Mesenchymal stem cell (in vitro differentiated cells and primary cell): ENCODE results near the gene C1orf167.

ENCODE experiments used
- DNase-seq: peaks from one replicate; pipeline ENCODE4 v3.0.0-alpha.2; 2013
- H2AFZ ChIP-seq: one replicate; pipeline ENCODE4 v1.6.1; 2013; ENCODE audit warnings: low read depth, mild to moderate bottlenecking, control low read depth, inconsistent platforms, low read length, moderate library complexity
- H2AK5ac ChIP-seq: 2 replicates; pipeline ENCODE4 v1.6.1; 2013; ENCODE audit warnings: low read length, moderate library complexity, mild to moderate bottlenecking, inconsistent platforms; ENCODE audit not compliant: severe bottlenecking
- H2BK120ac ChIP-seq: one replicate; pipeline ENCODE4 v1.6.1; 2013; ENCODE audit warnings: low read depth, mild to moderate bottlenecking, inconsistent platforms, low read length, moderate library complexity
- H2BK12ac ChIP-seq, 2 experiments: one replicate each; pipeline ENCODE4 v1.6.1; 2013; ENCODE audit warnings: inconsistent platforms in 2 of 2, low read length in 2 of 2, mild to moderate bottlenecking in 2 of 2, moderate library complexity in 2 of 2, control low read depth in 1 of 2
- H2BK15ac ChIP-seq: one replicate; pipeline ENCODE4 v1.6.1; 2013; ENCODE audit warnings: mild to moderate bottlenecking, low read depth, inconsistent platforms; ENCODE audit not compliant: poor library complexity, severe bottlenecking
- H2BK5ac ChIP-seq: 2 replicates; pipeline ENCODE4 v1.6.1; 2013; ENCODE audit warnings: low read depth, mild to moderate bottlenecking, low read length, control low read depth, inconsistent platforms; ENCODE audit not compliant: poor library complexity, severe bottlenecking
- H3K14ac ChIP-seq, 2 experiments: one replicate each; pipeline ENCODE4 v1.6.1; 2013; ENCODE audit warnings: inconsistent platforms in 2 of 2, low read length in 2 of 2, control low read depth in 1 of 2, mild to moderate bottlenecking in 1 of 2, moderate library complexity in 1 of 2
- H3K18ac ChIP-seq, 2 experiments: one replicate each; pipeline ENCODE4 v1.6.1; 2013; ENCODE audit warnings: inconsistent platforms in 2 of 2, low read length in 2 of 2, control low read depth in 1 of 2, low read depth in 1 of 2, mild to moderate bottlenecking in 1 of 2
- H3K23ac ChIP-seq, 2 experiments: one replicate each; pipeline ENCODE4 v1.6.1; 2013; ENCODE audit warnings: inconsistent platforms in 2 of 2, low read length in 2 of 2, mild to moderate bottlenecking in 2 of 2, moderate library complexity in 2 of 2, control low read depth in 1 of 2
- H3K27ac ChIP-seq: 2 replicates; pipeline ENCODE4 v1.5.1; 2013; ENCODE audit warnings: mild to moderate bottlenecking, moderate library complexity, low read length, control low read depth, inconsistent platforms; ENCODE audit not compliant: poor library complexity, severe bottlenecking
- H3K27me3 ChIP-seq, 2 experiments: 2 replicates each; pipeline versions ENCODE4 v1.6.1 to v1.7.0; 2013; ENCODE audit warnings: low read length in 2 of 2, mild to moderate bottlenecking in 2 of 2, moderate library complexity in 2 of 2, control low read depth in 1 of 2, inconsistent platforms in 1 of 2; ENCODE audit not compliant: control insufficient read depth in 1 of 2, insufficient read depth in 1 of 2
- H3K36me3 ChIP-seq, 2 experiments: 2 replicates each; pipeline versions ENCODE4 v1.6.1 to v1.7.0; 2013; ENCODE audit warnings: low read length in 2 of 2, control low read depth in 1 of 2, inconsistent platforms in 1 of 2, low read depth in 1 of 2, mild to moderate bottlenecking in 1 of 2; ENCODE audit not compliant: insufficient read depth in 2 of 2, control insufficient read depth in 1 of 2
- H3K4ac ChIP-seq, 2 experiments: one replicate each; pipeline ENCODE4 v1.6.1; 2013; ENCODE audit warnings: inconsistent platforms in 2 of 2, low read length in 2 of 2, mild to moderate bottlenecking in 2 of 2, moderate library complexity in 2 of 2, control low read depth in 1 of 2, low read depth in 1 of 2
- H3K4me1 ChIP-seq: 2 replicates; pipeline ENCODE4 v1.6.1; 2013; ENCODE audit warnings: low read depth, low read length, control low read depth; ENCODE audit not compliant: control insufficient read depth, insufficient read depth
- H3K4me2 ChIP-seq: 2 replicates; pipeline ENCODE4 v1.6.1; 2013; ENCODE audit warnings: low read length, mild to moderate bottlenecking, inconsistent platforms; ENCODE audit not compliant: poor library complexity, severe bottlenecking
- H3K4me3 ChIP-seq, 2 experiments: 2 replicates each; pipeline versions ENCODE4 v1.5.1 to v1.7.0; 2013; ENCODE audit warnings: low read length in 2 of 2, mild to moderate bottlenecking in 2 of 2, control low read depth in 1 of 2, low read depth in 1 of 2; ENCODE audit not compliant: insufficient read depth in 1 of 2
- H3K79me1 ChIP-seq: replicated peaks from 2 replicates; pipeline ENCODE4 v1.6.1; 2013; ENCODE audit warnings: mild to moderate bottlenecking, control low read depth, low read length, inconsistent platforms; ENCODE audit not compliant: poor library complexity, severe bottlenecking
- H3K9ac ChIP-seq: 2 replicates; pipeline ENCODE4 v1.7.0; 2013; ENCODE audit warnings: mild to moderate bottlenecking, low read length, moderate library complexity
- H3K9me3 ChIP-seq: 2 replicates; pipeline ENCODE4 v1.7.0; 2013; ENCODE audit warnings: mild to moderate bottlenecking, low read length; ENCODE audit not compliant: control insufficient read depth
- H4K8ac ChIP-seq: one replicate; pipeline ENCODE4 v1.6.1; 2013; ENCODE audit warnings: inconsistent platforms, mild to moderate bottlenecking, low read length, moderate library complexity
- H4K91ac ChIP-seq: one replicate; pipeline ENCODE4 v1.6.1; 2013; ENCODE audit warnings: mild to moderate bottlenecking, low read length, inconsistent platforms
- WGBS: methylation state at CpG from one replicate; pipeline ENCODE4 v1.1.7; 2013; ENCODE audit warnings: mixed read lengths; 5-methylcytosine and 5-hydroxymethylcytosine counted together

The C1orf167 gene

DNA sequence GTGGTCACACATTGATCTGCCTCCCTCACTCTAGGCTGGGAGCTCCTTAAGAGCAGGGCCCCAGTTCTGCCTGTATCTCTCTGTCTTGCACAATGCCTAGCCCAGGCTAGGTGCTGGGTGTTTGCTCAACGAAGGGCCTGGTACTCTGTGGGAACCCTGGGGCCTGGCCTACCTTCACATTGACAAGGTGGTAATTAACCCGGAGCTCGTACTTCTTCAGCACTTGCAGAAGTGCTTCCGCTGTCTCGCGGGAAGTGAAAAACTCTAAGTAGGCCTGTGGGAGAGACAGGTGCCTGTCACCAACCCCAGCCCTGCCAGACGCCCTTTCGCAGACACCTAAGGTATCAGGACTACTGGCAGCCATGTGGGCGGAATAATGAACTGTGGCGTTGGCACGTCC, 30.1 kb downstream of the C1orf167 start:
- Histone ChIP-seq H2BK15ac (no peak overlapping the region), H4K91ac (no peak overlapping the region), H3K4ac (peak overlapping the region in 1 of 2 experiments; percentile 41), H2AFZ (no peak overlapping the region), H3K79me1 (peaks cover 4% of the 10 kb centered on the region), H3K9ac (peak overlapping the region; percentile 58), H2BK12ac (no peak overlapping the region), H3K9me3 (no peaks in the 10 kb centered on the region), H2AK5ac (no peak overlapping the region), H3K14ac (no peak overlapping the region), H3K4me2 (no peak overlapping the region), H3K36me3 (peaks cover 62 to 69% of the 10 kb centered on the region in 2 experiments), H4K8ac (no peak overlapping the region), H3K18ac (no peak overlapping the region), H3K23ac (no peak overlapping the region), H2BK5ac (no peak overlapping the region), H3K4me3 (no peak overlapping the region), H3K27ac (no peak overlapping the region), H3K27me3 (no peaks in the 10 kb centered on the region), H3K4me1 (peaks cover 39% of the 10 kb centered on the region), H2BK120ac (no peak overlapping the region)
- DNase-seq, result no peak
- 97% methylated on average over 11 of the region's 11 CpGs for whole genome bisulfite sequencing

DNA sequence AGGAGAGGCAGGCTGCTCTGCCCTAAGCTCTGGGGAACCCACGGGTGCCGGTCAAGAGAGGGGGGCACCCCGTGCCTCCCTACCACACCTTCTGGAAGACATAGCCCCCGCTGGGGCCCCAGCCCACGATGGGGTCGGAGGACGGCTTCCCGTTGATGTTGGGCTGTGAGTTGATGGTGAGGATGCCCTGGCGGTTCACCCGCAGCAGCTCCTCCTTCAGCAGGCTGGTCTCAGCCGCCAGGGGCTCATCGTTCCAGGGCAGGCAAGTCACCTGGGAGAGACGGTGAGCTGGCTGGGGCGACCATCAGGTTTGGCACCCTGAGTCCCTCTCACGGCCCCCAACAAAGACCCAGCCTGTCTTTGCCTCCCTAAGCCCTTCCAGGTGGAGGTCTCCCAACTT, 31.8 kb downstream of the C1orf167 start:
- no peak overlapping the region for H3K4ac ChIP-seq
- H2BK15ac ChIP-seq, result no peak overlapping the region
- no peak for DNase-seq
- H2BK120ac ChIP-seq, result no peak overlapping the region
- H3K27ac ChIP-seq, result no peak overlapping the region
- H3K4me3 ChIP-seq, result no peak overlapping the region
- H2BK12ac ChIP-seq, result no peak overlapping the region
- 98% methylated on average over 15 of the region's 15 CpGs for WGBS
- peaks cover 26% of the 10 kb centered on the region for H3K4me1 ChIP-seq
- H2BK5ac ChIP-seq, result no peak overlapping the region
- peaks cover 4% of the 10 kb centered on the region for H3K79me1 ChIP-seq
- H3K36me3 ChIP-seq, result peaks cover 64 to 74% of the 10 kb centered on the region in 2 experiments
- no peak overlapping the region for H3K9ac ChIP-seq
- no peaks in the 10 kb centered on the region for H3K27me3 ChIP-seq
- H3K4me2 ChIP-seq, result no peak overlapping the region
- no peak overlapping the region for H3K18ac ChIP-seq
- H3K23ac ChIP-seq, result no peak overlapping the region
- H2AFZ ChIP-seq, result no peak overlapping the region
- no peak overlapping the region for H4K8ac ChIP-seq
- H3K9me3 ChIP-seq, result no peaks in the 10 kb centered on the region
- H2AK5ac ChIP-seq, result no peak overlapping the region
- peak overlapping the region; percentile 46 for H4K91ac ChIP-seq
- H3K14ac ChIP-seq, result no peak overlapping the region

DNA sequence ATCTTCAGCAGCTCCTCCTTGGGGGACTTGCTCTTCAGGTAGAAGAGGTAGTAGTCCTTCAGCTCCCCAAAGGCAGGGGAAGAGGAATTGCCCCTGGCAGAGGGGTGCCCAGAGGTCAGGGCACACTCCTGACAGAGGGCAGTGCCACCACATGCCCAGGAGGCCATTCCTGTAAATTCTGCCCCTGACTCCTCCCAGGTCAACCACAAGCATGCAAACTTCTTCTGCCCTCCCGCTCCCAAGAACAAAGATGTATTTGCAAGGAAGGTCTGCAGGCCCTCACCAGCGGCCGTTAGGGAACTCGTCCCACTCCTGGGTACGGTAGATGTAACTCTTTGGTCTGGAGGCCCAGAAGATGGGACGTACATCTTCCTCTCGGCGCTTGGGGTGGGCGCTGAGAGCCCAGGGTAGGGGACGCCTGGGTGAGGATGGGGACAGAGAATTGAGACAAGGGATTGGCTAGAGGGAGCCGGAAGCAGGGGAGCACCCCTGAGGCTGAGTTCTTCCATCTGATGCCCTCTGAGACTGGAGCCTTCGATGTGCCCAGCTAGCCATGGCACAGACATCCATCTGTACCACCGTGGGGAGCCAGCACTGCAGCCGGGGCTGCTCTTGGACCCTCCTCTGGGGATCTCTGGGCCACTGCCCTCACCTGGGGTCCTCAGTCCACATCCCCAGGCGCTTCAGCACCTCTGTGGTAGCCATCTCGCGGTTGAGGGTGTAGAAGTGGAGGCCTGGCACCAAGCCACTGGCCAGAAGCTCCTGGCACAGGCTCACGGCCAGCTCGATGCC, 32.6 kb downstream of the C1orf167 start:
- Histone ChIP-seq H3K9ac (no peak overlapping the region), H3K18ac (no peak overlapping the region), H2BK12ac (no peak overlapping the region), H2BK5ac (no peak overlapping the region), H3K9me3 (no peaks in the 10 kb centered on the region), H3K27me3 (no peaks in the 10 kb centered on the region), H3K36me3 (peaks cover 67 to 78% of the 10 kb centered on the region in 2 experiments), H4K8ac (no peak overlapping the region), H2BK120ac (no peak overlapping the region), H3K4me3 (no peak overlapping the region), H2AFZ (no peak overlapping the region), H2BK15ac (no peak overlapping the region), H3K23ac (no peak overlapping the region), H2AK5ac (no peak overlapping the region), H3K4me2 (no peak overlapping the region), H3K27ac (no peak overlapping the region), H4K91ac (no peak overlapping the region), H3K79me1 (peaks cover 4% of the 10 kb centered on the region), H3K14ac (no peak overlapping the region), H3K4ac (no peak overlapping the region), H3K4me1 (peaks cover 23% of the 10 kb centered on the region)
- WGBS, result 93% methylated on average over 19 of the region's 19 CpGs
- DNase-seq, result no peak

DNA sequence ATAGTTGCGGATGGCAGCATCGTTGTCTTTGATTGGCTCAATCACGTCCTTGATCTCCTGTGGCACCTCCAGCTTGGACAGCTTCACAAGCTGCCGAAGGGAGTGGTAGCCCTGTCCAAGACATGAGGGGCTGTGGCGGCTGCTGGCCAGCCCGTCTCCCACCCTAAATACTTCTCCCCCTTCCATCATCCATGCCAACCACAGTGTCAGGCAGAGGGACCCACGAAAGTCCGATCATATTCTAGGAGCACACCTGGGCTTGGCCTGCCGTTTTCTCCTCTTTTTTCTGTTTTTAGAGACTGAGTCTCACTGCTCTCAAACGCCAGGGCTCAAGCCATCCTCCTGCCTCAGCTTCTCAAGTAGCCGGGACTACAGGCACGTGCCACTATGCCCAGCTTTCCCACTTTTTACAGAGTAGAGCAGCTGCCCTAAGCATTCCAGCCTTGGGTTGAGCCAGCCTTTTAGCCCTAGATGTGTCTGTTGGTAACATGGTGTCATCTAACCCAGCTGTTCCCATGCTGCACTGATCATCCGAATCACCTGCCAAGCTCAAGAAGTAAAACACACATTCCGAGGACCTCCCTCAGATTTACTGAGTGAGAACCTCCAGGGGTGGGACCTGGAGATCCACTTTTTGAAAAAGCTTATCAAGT, 33.4 kb downstream of the C1orf167 start:
- 95% methylated on average over 14 of the region's 14 CpGs for WGBS
- no peak overlapping the region for H2AK5ac ChIP-seq
- H2BK15ac ChIP-seq, result no peak overlapping the region
- H3K9ac ChIP-seq, result no peak overlapping the region
- no peak overlapping the region for H3K4me2 ChIP-seq
- peaks cover 24% of the 10 kb centered on the region for H3K4me1 ChIP-seq
- peaks cover 2% of the 10 kb centered on the region for H3K79me1 ChIP-seq
- H3K27ac ChIP-seq, result no peak overlapping the region
- no peak for DNase-seq
- H3K18ac ChIP-seq, result no peak overlapping the region
- H3K27me3 ChIP-seq, result no peaks in the 10 kb centered on the region
- H3K4me3 ChIP-seq, result no peak overlapping the region
- H2BK12ac ChIP-seq, result no peak overlapping the region
- no peak overlapping the region for H2AFZ ChIP-seq
- no peak overlapping the region for H2BK5ac ChIP-seq
- H3K14ac ChIP-seq, result no peak overlapping the region
- H3K9me3 ChIP-seq, result no peaks in the 10 kb centered on the region
- H3K23ac ChIP-seq, result no peak overlapping the region
- peaks cover 67 to 77% of the 10 kb centered on the region in 2 experiments for H3K36me3 ChIP-seq
- H2BK120ac ChIP-seq, result no peak overlapping the region
- no peak overlapping the region for H3K4ac ChIP-seq
- no peak overlapping the region for H4K8ac ChIP-seq
- H4K91ac ChIP-seq, result no peak overlapping the region
